RPMI8226 (cell line): ENCODE measurements around the gene EXOC3L4.

ENCODE experiments used
- DNase-seq: peaks from one replicate; pipeline ENCODE4 v3.0.0-alpha.2; 2015

The EXOC3L4 gene

DNA sequence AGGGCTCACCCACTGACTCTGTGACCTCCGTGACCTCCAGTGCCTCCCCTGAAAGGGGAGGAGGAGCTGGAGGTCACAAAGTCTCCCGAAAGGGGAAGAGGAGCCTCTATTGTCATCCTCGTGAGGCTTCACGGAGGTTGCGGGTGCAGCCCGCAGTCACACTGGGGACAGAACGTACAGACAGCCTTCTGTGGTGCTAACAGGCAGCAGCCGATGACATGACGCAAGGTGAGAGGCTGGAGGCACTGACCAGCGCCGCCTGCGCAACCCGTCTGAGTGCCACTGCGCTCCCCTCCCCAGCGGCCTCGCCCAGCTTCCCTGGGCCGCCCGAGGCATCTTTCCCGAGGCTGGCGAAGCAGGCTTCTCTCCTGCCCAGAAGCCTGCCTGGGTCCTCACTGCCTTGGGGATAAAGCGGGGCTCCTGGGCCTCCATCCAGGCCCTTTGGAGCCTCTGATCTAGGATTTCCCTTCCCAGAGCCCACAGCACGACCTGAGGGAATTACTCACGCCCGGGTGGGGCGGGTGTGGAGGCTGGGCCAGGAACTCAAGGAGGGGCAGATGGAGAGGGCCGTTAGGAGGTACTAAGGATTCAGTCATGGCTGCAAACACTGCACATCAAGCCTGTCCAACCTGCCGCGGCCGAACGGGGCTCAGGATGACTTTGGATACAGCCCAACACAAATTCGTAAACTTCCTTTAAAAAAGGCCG is 22.8 kb upstream of the EXOC3L4 start:
- DNase-seq, result no peak

DNA sequence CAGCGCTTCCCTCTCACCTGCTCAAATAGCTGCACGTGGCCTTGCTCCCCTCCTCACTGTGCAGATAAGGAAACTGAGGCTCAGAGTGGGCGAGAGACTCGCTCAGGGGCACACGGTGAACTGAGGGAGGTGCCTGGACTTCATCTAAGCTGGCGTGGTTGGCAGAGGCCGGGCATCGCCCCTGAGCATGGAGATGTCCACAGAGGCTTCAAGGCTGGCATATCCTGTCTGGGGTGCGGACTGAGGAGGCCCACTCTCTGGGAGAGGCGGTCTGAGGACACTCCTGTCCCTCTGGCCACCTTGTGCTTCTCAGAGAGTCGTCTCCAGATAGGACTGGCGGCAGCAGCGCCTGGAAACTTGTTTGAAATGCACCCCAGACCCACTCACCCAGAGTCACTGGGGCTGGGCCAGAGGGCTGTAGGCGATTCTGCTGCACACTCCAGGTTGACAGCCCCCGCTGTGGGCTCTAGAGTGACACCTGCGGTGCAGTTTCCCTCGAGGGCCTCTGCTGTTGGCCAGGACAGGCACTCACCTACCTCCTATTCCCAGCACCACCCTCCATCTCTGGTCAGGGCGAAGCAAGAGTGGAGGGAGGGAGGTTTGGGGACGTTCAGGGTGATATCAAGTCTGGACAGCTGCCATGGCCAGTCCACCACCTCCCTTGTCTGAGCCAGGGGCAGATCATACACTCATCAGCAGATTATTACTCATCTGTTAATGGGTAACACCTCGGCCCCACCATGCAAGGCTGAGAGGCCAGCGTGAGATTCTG is 21.7 kb upstream of the EXOC3L4 start:
- peak; percentile 30 for DNase-seq

DNA sequence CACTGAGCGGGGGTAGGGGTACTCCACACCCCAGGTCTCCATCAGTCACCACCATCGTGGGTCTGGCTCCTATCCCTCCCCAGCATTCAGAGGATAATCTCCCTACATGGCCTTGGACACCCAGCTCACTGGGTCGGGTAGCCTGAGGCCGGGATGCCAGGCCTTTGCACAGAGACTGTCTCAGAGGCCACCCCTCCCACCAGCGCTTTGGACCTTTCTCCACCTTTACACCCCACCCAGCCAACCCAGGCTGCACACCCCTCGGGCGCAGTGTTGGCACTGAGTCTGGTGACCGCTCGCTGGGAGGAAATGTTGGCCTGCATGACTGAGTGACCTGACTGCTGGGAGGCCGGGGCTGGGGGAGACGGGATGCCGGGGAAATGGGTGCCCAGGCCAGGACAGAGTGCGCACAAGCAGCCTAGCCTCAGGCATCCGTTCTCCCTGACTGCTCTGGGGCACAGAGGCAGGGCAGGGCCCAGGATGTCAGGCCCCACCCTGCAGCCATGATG is 21.1 kb upstream of the EXOC3L4 start:
- DNase-seq, result no peak

DNA sequence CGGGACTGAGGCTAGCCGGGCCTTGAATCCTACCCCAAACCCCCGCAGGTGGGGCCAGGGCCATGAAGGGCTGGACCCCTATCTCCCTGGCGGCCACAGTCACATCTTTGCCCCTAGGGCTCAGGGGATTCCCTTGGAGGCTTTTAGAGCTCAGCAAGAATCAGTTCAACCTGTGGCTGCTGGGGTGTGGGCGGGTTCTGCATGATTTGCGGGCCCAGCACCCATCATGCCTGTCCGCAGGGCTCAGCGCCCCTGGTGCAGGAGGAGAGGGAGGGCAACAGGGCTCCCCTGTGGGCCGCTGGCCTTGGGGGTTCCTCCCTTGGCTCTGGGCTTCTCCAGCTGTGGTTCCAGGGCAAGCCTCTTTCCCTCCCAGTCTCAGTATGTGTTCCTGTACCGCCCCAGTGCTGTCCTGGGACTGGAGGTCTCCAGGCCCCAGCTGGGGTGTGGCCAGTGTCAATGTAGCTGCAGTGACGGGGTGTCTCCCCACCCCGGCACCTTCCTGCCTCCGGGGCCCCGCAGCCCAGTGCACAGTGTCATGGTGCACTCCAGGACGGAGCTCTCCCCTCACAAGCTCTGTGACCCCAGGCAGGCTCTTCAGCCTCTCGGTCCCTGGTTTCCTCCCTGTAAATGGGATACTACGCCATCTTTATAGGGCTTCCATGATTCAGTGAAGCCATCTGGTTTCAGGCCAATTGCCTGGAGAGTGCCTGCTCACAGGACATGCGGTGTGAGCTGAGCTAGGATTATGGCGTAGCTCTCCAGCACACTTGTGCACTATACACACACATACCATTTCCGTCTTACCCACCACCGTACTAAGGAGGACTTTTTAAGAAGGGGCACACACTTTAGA is 20.4 kb upstream of the EXOC3L4 start:
- DNase-seq, result no peak

DNA sequence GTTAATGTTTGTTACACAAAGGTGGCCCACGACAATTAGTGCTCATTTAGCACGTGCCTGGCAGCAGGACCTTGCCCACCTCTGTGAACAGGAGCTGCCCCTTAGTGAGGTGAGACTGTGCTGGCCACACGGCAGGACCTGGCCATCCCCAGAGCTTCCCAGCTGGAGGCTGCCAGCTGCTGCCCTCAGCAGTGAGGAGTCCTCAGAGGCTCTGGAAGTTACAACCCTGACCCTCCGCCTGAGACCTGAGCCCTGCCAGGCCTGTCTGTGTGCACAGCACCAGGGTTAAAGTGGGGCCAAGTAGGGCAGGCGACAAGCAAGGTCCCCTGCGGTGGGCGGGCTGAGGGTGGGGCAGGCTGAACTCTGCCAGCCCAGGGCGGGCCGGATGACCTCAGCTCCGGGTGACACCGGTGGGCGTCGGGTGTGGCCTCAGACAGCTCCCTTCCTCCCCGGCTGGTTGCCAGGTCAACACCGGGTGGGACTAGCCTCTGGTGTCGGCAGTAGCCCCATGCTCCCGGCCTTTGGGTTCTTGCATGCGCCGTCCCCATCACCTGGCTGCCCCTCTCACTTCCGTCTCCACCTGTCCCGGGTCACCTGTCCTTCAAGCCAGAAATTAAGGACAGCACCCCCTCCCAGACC is 19.7 kb upstream of the EXOC3L4 start:
- DNase-seq, result no peak

DNA sequence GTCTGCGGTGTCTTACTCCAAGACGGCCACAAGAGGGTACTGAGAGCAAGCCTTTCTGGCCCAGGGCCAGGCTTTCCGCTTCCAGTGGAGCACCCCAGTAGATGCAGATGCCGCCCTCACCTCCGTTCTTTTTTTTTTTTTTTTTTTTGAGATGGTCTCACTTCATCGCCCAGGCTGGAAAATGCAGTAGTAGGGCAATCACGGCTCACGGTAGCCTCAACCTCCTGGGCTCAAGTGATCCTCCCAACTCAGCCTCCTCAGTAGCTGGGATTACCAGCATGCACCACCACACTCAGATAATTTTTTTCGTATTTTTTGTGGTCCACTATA is 16.1 kb upstream of the EXOC3L4 start:
- DNase-seq, result peak; percentile 89

DNA sequence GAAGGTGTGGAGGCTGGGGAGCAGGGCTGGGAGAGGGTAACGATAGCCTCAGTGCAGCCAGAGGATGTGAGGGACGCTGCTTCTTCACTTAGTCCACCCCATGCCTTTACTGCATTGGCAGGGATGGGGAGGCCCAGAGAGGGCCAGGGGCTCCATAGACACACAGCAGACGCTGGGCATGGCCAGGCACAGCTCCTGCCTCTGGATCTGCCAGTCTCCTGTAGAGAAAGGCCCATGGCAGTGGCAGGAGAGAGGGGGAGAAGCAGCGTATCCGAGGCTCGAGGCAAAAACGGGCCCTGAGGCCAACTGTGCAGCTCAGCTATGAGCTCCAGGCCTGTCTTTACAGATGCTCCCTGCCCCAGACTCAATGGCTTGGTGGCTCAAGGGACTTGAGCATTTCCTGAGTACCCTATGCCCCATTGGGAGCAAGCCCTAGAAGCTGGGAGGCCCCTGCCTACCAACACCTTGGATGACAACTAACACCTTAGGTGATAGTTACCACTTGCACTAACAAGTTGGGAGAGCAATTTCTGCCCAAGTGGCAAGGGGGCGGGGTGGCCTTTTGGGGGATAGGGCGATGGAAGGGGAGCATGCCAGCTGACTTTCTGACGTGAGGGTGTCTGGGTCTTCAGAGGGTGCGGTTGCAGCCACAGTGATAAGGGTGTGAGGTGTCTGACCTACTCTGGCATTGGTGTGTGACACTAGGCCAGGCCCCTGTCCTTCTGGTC is 15.5 kb upstream of the EXOC3L4 start:
- DNase-seq, result no peak

DNA sequence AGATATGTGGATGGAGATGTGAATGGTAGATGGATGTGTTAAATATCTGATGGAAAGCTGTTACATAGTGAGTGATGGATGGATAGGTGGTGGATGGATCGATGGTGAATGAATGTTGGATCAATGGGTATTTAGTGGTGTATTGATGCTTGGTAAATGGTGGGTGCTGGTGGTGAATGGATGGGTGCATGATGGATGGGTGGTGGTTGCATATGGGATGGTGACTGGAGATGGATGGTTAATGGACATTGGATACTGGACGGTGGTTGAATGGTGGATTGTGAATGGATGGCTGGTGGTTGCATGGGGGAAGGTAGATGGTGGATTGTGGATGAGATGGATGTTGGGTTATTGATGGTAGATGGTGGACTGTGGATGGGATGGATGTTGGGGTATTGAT is 12.6 kb upstream of the EXOC3L4 start:
- no peak for DNase-seq

DNA sequence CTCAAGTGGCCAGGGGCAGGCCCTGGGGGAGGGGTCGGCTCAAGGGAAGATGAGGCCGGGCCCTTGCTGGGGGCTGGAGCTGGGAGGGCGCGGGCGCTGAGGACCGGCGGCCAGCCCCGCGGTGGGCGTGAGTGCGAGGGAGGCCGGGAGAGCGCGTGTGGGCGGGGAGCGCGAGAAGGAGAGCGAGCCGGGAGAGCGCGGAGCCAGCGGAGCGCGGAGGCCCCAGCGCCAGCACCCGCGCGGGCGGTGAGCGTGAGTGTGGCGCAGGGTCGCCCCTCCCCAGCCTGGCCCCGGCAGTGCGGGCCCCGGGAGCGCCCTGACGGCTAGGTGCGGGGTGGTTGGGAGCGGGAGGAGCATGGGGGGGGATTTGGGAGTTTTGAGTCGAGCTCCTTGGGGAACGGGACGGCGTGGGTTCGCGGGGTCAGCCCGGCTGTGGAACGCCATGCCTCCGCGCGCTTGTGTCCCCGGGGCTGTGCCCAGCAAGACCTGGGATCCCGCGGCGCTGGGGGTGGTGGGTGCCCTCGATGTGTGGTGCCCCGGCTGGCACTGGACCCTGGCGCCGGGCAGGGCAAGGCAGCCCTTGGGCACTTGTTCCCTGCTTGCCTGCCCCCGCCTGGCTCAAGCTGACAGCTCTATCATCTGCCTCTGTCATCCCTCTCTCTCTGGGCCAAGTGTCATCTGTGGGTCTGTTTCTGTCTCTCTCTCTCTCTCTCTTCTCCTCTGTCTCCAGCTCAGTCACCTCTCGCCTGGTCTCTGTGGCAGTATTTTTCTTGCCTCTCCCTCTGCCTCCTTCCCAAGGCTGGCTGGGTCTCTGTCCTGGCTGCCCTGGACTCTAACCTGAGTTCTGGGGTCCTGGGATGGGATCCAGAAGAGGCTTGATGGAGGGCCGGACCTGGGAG is 10.3 kb upstream of the EXOC3L4 start, which contains the start of gene LBHD2:
TSS of gene LBHD2 (plus strand) at position 190 of the 899 bp plus-strand sequence. CDS start 1,803 bp downstream, outside the sequence.
- no peak for DNase-seq

DNA sequence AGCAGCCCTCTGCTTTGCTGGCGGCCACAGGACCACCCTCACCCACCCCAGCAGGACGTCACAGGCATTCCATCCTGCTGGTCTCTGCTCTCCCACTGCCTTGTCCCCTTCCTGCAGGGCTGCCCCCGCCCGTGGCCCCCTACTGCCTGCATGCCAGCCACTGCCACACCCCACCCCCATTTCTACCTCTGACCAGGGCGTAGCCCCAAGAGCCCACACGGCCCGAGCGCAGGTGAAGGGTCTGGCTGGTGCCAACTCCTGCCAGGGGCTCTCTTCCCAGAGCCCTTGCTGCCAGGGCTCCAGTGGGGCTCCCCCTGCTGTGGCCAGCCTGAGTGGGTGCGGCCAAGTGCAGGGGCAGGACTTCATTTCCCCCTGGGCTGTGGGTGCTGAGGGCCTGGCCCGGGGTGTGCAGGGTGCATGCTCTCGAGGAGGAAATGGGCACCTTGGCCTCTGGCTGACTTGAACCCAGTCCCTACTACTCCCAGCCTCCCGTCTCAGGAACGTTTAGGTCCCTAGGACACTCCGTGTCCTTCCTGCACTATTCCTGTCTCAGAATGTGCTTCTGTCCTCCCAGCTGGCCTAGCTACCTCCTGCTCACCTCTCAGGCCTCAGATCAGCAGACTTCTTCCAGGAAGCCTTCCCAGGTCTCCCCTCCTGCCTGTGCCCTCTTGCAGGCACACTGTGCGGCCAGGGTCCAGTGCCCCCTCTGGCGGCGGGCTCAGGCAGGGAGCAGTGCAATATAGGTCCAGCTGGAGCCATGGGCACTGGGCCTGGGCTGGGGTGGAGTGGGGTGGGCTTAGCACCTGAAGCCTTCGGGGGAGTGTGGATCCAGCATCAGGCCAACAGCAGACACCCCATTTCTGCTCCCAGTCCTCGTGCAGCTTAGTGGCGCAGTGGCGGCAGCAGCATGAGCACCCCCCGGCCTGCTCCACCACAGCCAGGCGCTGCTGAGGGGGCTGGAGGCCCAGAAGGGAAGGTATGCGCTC is 9.1 kb upstream of the EXOC3L4 start:
- DNase-seq, result no peak

DNA sequence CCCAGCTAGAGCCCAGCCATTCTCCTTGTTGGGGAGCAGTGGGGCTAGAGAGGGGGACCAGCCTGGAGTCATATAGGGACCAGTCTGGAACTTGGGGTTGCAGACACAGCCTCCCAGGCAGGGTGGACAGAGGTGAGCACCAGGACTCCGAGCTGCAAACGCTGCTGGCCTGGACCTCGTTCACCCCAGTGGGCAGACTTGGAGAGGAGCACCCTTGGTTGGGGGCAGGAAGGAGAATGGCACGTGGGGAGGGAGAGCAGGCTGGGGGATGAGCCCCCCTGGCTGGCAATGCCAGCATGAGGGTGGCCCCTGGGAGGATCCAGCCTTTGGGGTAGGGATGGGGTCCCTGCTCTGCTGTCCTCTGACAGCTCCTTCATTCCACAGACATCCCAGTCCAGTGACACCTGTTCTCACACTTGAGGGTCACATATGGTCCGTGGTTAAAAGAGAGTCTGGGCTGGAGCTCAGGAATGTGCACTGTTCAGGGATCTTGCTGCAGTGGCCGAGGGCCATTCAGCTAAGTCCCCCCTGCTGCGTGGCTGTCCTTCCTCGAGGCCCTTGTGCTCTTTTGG is 7.7 kb upstream of the EXOC3L4 start:
- DNase-seq, result no peak

DNA sequence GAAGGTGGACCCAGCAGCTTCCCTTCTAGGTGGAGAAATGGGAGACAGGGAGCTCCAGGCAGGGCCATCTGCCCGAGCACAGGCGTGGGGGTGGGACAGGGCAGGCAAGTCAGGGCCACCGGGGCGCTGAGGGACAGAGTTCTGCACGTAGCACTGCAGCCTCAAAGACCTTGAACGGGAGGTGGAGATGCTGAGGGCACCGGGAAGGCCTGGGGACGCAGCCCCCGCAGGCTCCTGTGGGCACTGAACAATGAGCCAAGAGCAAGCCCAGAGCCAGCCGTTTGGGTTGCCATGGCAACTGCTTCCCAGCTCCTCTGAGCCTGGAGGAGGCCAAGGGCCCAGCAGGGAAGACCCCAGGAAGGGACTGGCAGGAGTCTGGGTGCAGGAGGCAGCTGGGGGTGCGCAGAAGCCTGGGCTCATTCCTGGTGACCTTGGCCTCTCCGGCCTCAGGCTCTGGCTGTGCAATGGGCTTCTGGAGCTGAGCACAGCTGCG is 7.1 kb upstream of the EXOC3L4 start:
- no peak for DNase-seq

DNA sequence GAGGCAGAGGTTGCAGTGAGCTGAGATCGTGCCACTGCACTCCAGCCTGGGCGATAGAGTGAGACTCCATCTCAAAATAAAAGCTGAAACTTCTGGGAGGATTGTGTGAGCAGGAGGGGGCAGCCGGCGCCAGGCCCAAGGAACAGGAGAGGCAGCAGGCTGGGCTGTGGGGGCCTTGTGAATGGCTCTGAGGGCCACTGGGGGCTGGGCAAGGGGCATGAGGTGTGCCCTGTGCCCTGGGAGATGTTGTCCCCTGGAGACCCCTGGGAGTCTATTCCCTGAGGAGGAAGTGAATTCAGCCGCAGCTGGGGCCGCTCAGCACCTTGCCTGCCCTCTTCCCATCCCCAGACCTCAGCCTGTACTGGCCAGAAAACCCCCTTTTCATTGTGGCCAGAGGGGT is 5.6 kb upstream of the EXOC3L4 start:
- no peak for DNase-seq

DNA sequence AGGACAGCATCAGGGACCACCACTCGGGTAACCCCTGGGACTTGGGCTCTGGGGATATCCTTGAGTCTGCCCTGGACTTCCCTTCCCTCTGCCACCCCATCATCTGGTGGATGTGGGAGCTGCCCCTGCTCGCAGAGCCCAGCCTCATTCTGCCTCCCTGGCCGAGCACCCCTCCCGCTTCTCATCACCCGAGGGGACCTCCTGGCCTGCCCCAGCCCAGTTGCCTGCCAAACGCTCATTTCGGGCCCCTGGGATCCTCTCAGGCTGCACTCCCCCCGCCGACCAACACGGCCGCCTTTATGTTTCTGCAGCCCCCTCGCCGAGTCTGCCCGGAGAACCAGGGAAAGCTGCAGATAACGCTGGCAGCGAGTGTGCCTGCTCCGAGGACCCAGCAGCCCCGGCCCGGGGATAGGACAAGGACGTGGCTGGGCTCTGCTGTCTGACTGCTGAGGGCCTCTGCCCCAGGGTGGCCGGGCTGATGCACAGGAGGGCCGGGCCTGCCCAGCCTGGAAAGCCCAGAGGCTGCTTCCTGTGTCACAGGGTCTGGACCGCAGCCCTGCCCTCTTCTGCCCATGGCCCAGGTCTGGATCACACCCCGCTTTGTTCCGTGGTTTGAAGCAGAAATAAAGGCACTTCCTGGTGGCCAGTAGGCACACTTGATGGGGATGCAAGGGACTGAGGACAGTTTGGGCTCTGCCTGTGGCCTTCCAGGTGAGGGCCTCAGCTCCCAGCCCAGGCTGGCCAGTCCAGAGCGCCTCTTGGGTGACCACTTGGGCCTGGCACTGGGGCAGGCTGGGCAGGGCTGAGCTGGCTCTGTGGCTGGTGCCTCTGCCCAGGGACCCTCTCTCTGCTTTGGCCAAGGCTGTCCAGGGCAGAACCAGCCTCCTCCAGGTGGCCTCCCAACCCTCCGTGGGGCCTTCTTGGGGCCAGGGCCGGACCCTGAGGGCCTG is 4.9 kb upstream of the EXOC3L4 start:
- no peak for DNase-seq

DNA sequence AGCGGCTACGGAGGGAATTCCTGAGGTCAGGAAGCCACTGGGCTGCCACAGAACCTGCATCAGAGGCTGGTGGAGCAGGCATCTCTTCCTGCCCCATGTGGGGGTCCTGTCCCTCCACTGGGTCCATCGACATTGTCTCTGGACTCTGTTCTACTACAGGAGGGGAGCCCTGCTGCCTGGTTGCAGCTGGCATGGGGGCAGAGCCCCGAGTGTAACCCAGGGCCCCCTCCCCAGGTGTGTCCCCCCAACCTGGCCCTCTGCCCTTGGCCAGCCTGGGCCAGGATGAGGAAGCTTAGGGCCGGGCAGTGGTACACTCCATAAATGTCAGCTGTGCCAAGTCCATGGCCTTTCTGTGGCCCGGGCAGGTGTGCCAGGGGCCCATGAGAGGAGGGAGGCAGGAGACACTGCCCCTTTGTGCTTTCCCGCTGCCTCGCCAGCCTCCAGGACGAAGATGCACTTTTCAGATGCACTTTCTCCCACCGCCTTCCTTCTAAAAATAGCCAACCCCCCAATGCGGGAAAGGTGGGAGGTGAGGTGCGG is 4.0 kb upstream of the EXOC3L4 start:
- no peak for DNase-seq

DNA sequence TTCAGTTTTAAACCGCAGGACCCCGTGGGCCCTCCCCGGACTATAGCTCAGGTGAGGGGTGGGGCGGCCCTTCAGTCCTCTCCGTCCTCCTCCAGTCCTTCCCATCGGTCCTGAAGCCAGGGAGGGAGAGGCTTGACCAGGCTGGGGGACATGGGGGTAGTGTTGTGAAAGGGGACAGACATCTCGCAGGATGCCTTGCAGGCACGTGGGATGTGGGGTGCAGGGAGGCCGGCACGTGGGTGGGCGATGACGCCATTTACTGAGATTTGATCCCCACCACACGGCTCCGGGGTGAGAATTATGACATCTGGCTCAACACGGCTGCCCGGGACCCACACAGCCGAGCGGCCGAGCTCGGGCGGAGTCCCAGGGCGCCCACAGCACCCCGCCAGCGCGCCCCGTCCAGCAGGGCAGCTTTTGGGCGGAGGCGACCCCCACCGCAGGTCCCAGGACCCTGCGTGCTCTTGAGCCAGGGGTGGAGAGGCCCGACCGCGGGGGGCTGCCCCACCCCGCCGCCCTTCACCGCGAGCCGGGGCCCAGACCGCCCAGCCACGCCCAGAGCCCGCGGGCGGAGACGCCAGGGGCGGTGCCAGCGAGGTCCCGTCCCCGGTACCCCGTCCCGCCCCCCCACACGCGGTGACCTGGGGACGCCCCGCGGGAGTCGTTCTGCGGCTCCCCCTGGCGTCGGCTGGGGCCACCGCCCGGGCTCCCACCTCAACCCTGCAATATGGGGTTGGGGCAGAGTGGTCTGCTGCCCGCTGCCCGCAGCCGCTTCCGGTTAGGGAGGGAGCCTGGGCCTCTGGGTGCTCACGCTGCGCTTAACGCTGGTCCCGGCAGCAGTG is 3.3 kb upstream of the EXOC3L4 start:
- DNase-seq, result peak; percentile 81

DNA sequence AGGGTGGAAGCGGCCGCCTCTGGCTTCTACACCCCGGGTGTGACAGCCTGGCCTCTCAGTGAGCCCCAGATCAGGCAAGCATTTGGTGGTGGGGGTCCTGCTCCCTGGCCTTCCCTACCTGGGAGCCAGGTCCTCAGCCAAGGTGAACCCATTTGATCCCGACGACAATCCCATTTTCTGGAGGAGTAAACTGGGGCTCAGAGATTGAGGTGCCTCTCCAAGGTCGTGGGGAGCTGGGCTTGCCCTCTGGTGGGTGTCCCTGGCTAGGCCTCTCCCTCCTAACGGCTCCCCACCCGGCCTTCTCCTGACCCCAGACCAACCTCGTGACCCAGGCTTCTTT is 2.7 kb upstream of the EXOC3L4 start:
- DNase-seq, result no peak
